Right atrium auricular region (tissue), 2 donors: ENCODE data around the gene SH3BGRL. TPM values are rescaled to one million over a fixed set of nuclear protein-coding genes. Genes with fewer than 3 reads are reported as not detected.

ENCODE experiments used
- DNase-seq: peaks from one replicate; pipeline ENCODE4 v3.0.0-alpha.2; 2019; ENCODE audit warnings: low spot score
- H3K27ac ChIP-seq, 2 donors: fragments of 200-600 bp; sonication (generic); 1 replicate in 1 of 2; 2 replicates in 1 of 2; pipeline ENCODE4 v1.5.1; 2016 to 2019
- H3K27me3 ChIP-seq, 2 donors: fragments of 200-600 bp; sonication (generic); one replicate each; pipeline versions ENCODE4 v1.5.1 to v1.6.0; 2017 to 2019
- H3K36me3 ChIP-seq: fragments of 200-600 bp; sonication (generic); one replicate; pipeline ENCODE4 v1.5.1; 2016
- H3K4me1 ChIP-seq, 2 donors: fragments of 200-600 bp; sonication (generic); one replicate each; pipeline versions ENCODE4 v1.5.1 to v1.6.0; 2017 to 2019
- H3K4me3 ChIP-seq, 2 donors: fragments of 200-600 bp; sonication (generic); 1 replicate in 1 of 2; 2 replicates in 1 of 2; pipeline ENCODE4 v1.5.1; 2017 to 2019; ENCODE audit warnings: mild to moderate bottlenecking in 1 of 2, moderate library complexity in 1 of 2
- H3K9me3 ChIP-seq, 2 donors: fragments of 200-600 bp; sonication (generic); one replicate each; pipeline ENCODE4 v1.5.1; 2019
- total RNA-seq, 2 donors: library from RNA; depleted of rRNA; stranded (reverse); fragments of >200 nt; gene quantifications; one replicate each; pipeline ENCODE4 v1.1.0, GENCODE V29; 2016
- TF ChIP-seq, protein P1 (sequence below), 2 donors: fragments of 200-600 bp; sonication (generic); IDR thresholded peaks; one replicate each; pipeline ENCODE4 v1.5.1; 2019; ENCODE audit warnings: antibody characterized with exemption in 2 of 2

The SH3BGRL gene
- total RNA-seq, 2 donors from 2014 or later: 57.5 to 62.0 TPM

GRCh38 chrX:81215685-81216084 lies 13.8 kb downstream of the SH3BGRL start:
- no peaks in the 10 kb centered on the region for H3K4me1 ChIP-seq
- no peak overlapping the region for H3K4me3 ChIP-seq
- no peaks in the 10 kb centered on the region for H3K9me3 ChIP-seq
- no peak for DNase-seq
- H3K27me3 ChIP-seq: no peaks in the 10 kb centered on the region
- TF ChIP-seq, protein P1, sequence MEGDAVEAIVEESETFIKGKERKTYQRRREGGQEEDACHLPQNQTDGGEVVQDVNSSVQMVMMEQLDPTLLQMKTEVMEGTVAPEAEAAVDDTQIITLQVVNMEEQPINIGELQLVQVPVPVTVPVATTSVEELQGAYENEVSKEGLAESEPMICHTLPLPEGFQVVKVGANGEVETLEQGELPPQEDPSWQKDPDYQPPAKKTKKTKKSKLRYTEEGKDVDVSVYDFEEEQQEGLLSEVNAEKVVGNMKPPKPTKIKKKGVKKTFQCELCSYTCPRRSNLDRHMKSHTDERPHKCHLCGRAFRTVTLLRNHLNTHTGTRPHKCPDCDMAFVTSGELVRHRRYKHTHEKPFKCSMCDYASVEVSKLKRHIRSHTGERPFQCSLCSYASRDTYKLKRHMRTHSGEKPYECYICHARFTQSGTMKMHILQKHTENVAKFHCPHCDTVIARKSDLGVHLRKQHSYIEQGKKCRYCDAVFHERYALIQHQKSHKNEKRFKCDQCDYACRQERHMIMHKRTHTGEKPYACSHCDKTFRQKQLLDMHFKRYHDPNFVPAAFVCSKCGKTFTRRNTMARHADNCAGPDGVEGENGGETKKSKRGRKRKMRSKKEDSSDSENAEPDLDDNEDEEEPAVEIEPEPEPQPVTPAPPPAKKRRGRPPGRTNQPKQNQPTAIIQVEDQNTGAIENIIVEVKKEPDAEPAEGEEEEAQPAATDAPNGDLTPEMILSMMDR (IDR thresholded peaks at IDR 0.05): no peak
- H3K27ac ChIP-seq: no peak overlapping the region
- H3K36me3 ChIP-seq: no peaks in the 10 kb centered on the region

DNA sequence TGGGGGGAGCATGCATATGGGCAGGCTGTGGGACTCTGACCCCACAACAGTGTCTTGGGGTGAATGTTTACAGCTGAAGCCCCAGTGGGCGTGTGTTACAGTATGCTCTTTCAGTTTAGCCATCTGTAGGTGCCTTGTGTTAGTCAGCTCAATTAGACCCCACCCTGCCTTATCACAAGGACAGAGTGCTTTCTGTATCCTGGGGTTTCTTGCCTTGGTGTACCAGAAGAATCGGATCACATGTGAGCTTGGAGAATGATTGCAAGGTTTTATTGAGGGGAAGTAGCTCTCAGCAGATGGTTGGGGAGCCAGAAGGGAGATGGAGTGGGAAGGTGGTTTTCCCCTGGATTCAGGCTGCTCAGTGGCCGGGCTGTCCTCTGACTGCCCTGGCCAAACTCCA lies 27.3 kb downstream of the SH3BGRL start:
- Histone ChIP-seq H3K9me3 (no peaks in the 10 kb centered on the region), H3K27me3 (no peaks in the 10 kb centered on the region), H3K36me3 (no peaks in the 10 kb centered on the region), H3K4me1 (no peaks in the 10 kb centered on the region), H3K4me3 (no peak overlapping the region), H3K27ac (no peak overlapping the region)
- TF ChIP-seq, protein P1 (IDR thresholded peaks at IDR 0.05): no peak
- DNase-seq: no peak

DNA sequence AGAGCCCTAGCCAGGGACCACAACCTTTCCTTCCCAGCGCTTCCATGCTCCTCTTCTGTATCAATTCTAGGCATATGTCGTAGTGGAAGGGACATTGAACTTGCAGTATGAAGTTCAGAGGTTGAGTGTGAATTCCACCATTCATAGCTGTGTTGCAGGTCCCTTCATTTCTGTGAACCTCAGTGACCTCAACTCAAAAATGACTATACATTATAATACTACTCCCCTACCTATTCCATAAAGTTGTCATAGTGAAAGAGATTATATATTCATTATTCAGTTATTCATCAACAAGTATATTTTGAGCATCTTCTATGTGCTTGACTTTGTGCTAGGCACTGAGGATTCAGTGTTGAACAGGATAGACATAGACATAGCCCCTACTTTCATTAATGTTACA lies 28.0 kb downstream of the SH3BGRL start:
- no peak overlapping the region for H3K27ac ChIP-seq
- no peak overlapping the region for H3K4me3 ChIP-seq
- no peak for DNase-seq
- H3K36me3 ChIP-seq: no peaks in the 10 kb centered on the region
- H3K27me3 ChIP-seq: no peaks in the 10 kb centered on the region
- no peaks in the 10 kb centered on the region for H3K4me1 ChIP-seq
- TF ChIP-seq, protein P1 (IDR thresholded peaks at IDR 0.05): no peak
- H3K9me3 ChIP-seq: no peaks in the 10 kb centered on the region

DNA sequence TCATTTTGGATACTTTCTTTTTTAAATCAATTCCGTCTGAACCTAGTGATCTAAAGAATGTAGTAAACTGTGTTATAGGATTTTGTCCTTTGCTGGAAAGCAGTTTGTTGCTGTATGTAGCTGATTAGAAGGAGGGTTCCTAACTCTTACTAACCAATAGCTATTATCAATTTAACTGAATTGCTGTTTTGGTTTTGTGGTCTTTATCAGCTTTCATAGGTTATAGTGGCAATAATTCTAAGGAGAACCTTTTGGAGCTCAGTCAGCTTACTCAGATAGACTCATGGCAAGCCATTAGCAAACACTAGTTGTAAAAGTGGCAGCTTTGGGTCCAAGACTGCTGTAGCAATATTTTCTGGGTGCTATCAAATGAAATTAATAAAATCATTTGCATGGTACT lies 29.6 kb downstream of the SH3BGRL start:
- Histone ChIP-seq H3K27ac (no peak overlapping the region), H3K36me3 (no peaks in the 10 kb centered on the region), H3K9me3 (no peaks in the 10 kb centered on the region), H3K27me3 (no peaks in the 10 kb centered on the region), H3K4me1 (no peaks in the 10 kb centered on the region), H3K4me3 (no peak overlapping the region)
- TF ChIP-seq, protein P1 (IDR thresholded peaks at IDR 0.05): no peak
- DNase-seq: no peak

- TF ChIP-seq, protein P1 (IDR thresholded peaks at IDR 0.05): no peak
- DNase-seq: no peak
- H3K27ac ChIP-seq: no peak overlapping the region
- H3K27me3 ChIP-seq: no peaks in the 10 kb centered on the region
- no peak overlapping the region for H3K4me3 ChIP-seq
- no peaks in the 10 kb centered on the region for H3K9me3 ChIP-seq
- no peaks in the 10 kb centered on the region for H3K4me1 ChIP-seq
- H3K36me3 ChIP-seq: no peaks in the 10 kb centered on the region
Observed at GRCh38 chrX:81232218-81232617, 30.3 kb downstream of the SH3BGRL start.

DNA sequence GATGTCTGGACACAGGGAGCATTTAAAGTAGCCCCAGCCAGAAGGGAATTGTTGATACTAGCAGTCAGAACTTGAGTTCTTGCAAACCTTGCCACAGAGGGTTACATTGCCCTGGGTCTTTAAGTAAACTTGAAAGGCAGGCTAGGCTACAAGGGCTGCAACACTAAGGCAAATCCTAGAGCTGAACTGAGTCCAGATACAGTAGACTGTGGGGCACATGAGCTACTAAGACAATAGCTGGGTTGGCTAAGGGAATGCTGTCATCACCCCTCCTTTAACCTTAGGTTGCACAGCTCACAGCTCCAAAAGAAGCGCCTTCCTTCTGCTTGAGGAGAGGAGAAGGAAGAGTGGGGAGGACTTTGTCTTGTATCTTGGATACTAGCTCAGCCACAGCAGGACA lies 35.6 kb downstream of the SH3BGRL start:
- H3K9me3 ChIP-seq: no peaks in the 10 kb centered on the region
- TF ChIP-seq, protein P1 (IDR thresholded peaks at IDR 0.05): no peak

More for the DNA sequence above, 35.6 kb downstream of the SH3BGRL start:
- DNase-seq: no peak
- H3K36me3 ChIP-seq: no peaks in the 10 kb centered on the region
- H3K4me3 ChIP-seq: no peak overlapping the region
- H3K27ac ChIP-seq: no peak overlapping the region
- no peaks in the 10 kb centered on the region for H3K27me3 ChIP-seq
- H3K4me1 ChIP-seq: no peaks in the 10 kb centered on the region
